ENCODE data around the gene NKX2-1. TPM values are rescaled to one million over a fixed set of nuclear protein-coding genes. Genes with fewer than 3 reads are reported as not detected.

NKX2-1 gene
- total and polyA plus RNA-seq, 2 of the 13 experiments (the other 11 are each of a cell fraction or from before 2014, with no cell fraction given), result not detected

DNA sequence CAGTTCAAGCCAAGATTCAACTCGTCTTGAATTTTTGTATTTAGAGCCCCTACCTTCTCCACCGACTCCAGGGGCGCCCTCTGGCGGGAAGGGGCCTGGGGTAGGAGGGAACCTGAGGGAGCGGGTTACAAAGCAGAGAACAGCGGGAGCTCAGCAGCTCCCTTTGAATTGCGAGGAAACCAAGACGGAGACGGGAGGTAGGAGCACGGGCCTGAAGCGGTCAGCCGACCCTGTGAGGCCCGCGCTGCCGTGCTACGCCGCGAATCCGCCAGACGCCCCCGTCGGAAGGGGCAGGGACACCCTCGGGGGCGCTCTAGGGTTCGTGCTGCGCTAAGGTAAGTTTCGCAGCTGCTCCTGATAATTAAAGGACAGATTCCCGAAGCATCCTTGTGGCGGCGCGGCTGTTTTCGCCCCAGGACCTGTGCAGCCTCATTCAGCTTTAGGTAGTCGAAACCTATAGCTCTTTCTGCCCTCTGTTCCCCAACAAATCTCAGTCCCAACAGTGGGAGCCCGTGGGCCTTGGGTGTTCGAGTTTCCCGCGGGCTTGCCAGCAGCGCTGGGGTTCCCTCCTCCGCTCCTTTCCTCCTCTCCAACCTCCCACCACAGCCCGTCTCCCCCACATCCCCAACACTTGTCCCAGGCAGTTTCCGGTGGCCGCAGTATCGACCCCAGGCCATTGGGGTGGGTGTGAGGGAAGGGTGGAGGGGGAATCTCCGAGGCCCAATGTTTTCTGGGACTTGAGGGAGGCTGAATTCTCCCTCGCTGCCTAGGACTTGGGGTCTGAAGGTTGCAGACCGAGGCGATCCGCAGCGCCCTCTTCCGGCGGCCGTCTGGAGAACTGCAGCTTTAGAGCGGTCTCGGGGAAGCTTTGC, 5.1 kb upstream of the NKX2-1 start:
- in situ Hi-C loops (cut with HindIII; ENCODE audit: extremely low pct_ligation_motif_present, low pct_unique_long_range_greater_than_20kb) (loop anchor here (10.0 kb wide), 2 partner anchors 320 to 450 kb away; no protein-coding TSS in a partner anchor), intact Hi-C loops (cut with micrococcal nuclease; ENCODE audit: unreplicated experiment) (loop anchor here (1.0 to 10.0 kb wide), 3 partner anchors 320 to 455 kb away; no protein-coding TSS in a partner anchor)
- H3K4me1 ChIP-seq (ENCODE audit: insufficient read depth, low read length), result 0 out of 2 replicates have a peak, but pooled peaks cover 15% of the 10 kb centered on the region
- BruUV-seq (replicated peaks), result no TSS peak
- ATAC-seq (peak; percentile 84), FAIRE-seq (peak; percentile 8), DNase-seq (ENCODE audit: low spot score) (peak; percentile 74)
- H2AFZ ChIP-seq (ENCODE audit: low read length), result no peak overlapping the region
- no peak overlapping the region for H3K9ac ChIP-seq (ENCODE audit: insufficient read depth, low read depth, low read length)
- H3K9me3 ChIP-seq (ENCODE audit: low read length), result no peaks in the 10 kb centered on the region
- CTCF ChIA-PET (ENCODE audit: low intra/inter-chr PET ratio, low total read pairs), result interaction anchor here (1.1 to 1.4 kb wide), 2 partner anchors 32 to 454 kb away, joined by 3 to 4 read pairs; no protein-coding TSS in a partner anchor
- H3K36me3 ChIP-seq (replicated peaks in 1 of 2; ENCODE audit: control insufficient read depth in 1 of 2, insufficient read depth in 2 of 2, low read length in 2 of 2), result no peaks in the 10 kb centered on the region
- peaks cover 37 to 77% of the 10 kb centered on the region in 2 experiments for H3K27me3 ChIP-seq (ENCODE audit: control insufficient read depth in 1 of 2, insufficient read depth in 2 of 2, low read length in 2 of 2)
- no peak overlapping the region for H3K27ac ChIP-seq (ENCODE audit: extremely low read length, insufficient read depth, low read length)
- peak overlapping the region in 1 of 3 experiments; percentile 8; a peak in 1 of 6 replicates for H3K4me3 ChIP-seq (replicated peaks in 1 of 3; ENCODE audit: insufficient read depth in 1 of 3, low read depth in 2 of 3, low read length in 3 of 3)
- WGBS (ENCODE audit: low lambda C conversion rate), result 19% methylated on average over 54 of the region's 54 CpGs
- H3K4me2 ChIP-seq (ENCODE audit: low read depth, low read length), result peak overlapping the region; percentile 39
- POLR2A ChIA-PET, result no interaction called here
- H3K79me2 ChIP-seq (ENCODE audit: insufficient read depth, low read length), result no peaks in the 10 kb centered on the region
- H4K20me1 ChIP-seq (ENCODE audit: insufficient read depth, low read length), result no peaks in the 10 kb centered on the region; the same call in 1 of the 2 replicates
- TF ChIP-seq, protein P1, sequence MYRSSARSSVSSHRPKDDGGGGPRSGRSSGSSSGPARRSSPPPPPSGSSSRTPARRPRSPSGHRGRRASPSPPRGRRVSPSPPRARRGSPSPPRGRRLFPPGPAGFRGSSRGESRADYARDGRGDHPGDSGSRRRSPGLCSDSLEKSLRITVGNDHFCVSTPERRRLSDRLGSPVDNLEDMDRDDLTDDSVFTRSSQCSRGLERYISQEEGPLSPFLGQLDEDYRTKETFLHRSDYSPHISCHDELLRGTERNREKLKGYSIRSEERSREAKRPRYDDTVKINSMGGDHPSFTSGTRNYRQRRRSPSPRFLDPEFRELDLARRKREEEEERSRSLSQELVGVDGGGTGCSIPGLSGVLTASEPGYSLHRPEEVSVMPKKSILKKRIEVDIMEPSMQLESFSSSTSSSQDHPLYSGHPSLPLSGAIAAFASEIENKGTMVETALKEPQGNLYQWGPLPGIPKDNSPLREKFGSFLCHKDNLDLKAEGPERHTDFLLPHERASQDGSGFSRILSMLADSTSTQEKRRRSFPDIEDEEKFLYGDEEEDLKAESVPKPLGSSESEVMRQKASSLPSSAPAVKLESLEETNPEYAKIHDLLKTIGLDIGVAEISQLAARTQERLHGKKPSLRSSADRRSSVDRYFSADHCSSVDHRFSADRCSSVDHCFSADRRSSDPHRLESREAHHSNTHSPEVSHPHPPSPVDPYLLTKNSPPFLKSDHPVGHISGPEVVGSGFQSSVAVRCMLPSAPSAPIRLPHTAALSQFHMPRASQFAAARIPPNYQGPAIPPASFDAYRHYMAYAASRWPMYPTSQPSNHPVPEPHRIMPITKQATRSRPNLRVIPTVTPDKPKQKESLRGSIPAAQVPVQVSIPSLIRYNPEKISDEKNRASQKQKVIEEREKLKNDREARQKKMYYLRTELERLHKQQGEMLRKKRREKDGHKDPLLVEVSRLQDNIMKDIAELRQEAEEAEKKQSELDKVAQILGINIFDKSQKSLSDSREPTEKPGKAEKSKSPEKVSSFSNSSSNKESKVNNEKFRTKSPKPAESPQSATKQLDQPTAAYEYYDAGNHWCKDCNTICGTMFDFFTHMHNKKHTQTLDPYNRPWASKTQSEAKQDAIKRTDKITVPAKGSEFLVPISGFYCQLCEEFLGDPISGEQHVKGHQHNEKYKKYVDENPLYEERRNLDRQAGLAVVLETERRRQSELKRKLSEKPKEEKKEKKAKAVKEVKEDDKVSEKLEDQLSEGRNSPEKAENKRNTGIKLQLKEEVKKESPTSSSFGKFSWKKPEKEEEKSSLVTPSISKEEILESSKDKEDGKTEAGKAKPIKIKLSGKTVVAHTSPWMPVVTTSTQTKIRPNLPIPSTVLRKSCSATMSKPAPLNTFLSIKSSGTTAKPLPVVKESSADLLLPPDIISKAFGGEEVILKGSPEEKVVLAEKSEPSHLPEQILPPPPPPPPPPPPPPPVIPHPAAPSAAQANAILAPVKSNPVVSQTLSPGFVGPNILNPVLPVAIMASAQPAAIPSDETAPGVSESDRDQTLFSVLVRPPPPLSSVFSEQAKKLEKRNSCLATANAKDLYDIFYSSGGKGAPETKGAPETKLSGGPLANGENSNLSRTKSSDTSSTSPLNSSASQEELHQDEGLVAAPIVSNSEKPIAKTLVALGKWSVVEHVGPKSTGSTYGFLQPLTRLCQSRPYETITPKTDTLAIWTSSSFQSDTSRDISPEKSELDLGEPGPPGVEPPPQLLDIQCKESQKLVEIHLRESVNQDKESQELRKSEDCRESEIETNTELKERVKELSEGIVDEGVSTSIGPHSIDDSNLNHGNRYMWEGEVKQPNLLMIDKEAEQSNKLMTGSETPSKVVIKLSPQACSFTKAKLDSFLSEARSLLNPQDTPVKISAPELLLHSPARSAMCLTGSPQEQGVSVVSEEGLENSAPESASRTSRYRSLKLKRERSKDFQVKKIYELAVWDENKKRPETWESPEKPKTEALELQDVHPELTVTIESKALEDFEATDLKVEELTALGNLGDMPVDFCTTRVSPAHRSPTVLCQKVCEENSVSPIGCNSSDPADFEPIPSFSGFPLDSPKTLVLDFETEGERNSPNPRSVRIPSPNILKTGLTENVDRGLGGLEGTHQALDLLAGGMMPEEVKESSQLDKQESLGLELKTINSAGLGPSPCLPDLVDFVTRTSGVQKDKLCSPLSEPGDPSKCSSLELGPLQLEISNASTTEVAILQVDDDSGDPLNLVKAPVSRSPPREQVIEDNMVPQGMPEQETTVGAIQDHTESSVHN (CRISPR knock-in tag; IDR thresholded peaks at IDR 0.05), result 0 out of 2 replicates have a peak, but pooled peaks have one; percentile 58
- TF ChIP-seq ZNF276 (CRISPR knock-in tag; IDR thresholded peaks at IDR 0.05; ENCODE audit: low read depth), result 0 out of 2 replicates have a peak, but pooled peaks have one; percentile 39
- 0 out of 2 replicates have a peak, but pooled peaks have one; percentile 46 for TF ChIP-seq ZNF136 (CRISPR knock-in tag; IDR thresholded peaks at IDR 0.05; ENCODE audit: low read depth)
- 0 out of 2 replicates have a peak, but pooled peaks have one; percentile 83 for TF ChIP-seq NFKB2 (CRISPR knock-in tag; IDR thresholded peaks at IDR 0.05; ENCODE audit: borderline replicate concordance)
- peak; percentile 58 for TF ChIP-seq ZNF501 (CRISPR knock-in tag; IDR thresholded peaks at IDR 0.05)
- peak; percentile 27; the same call in 1 of the 2 replicates for TF ChIP-seq SALL2 (CRISPR knock-in tag; IDR thresholded peaks at IDR 0.05)
- peak; percentile 80 for TF ChIP-seq REL (CRISPR knock-in tag; conservative IDR thresholded peaks at IDR 0.05)
- no peak for TF ChIP-seq HBP1 (CRISPR knock-in tag; IDR thresholded peaks at IDR 0.05; ENCODE audit: low read depth)
- TF ChIP-seq ZNF160 (CRISPR knock-in tag; IDR thresholded peaks at IDR 0.05), result 0 out of 2 replicates have a peak, but pooled peaks have one; percentile 38
- TF ChIP-seq RAD21 (CRISPR knock-in tag; IDR thresholded peaks at IDR 0.05), result peak; percentile 53; the same call in 1 of the 2 replicates

All from HepG2 (cell line).